ENCODE measurements around the gene ALK. TPM values are rescaled to one million over a fixed set of nuclear protein-coding genes. Genes with fewer than 3 reads are reported as not detected.

ALK gene
- total RNA-seq, 1 donor from 2014 or later = 1.1 TPM

GRCh38 chr2:29272311-29272710, 649.1 kb downstream of the ALK start:
- ATAC-seq (no peak), DNase-seq (no peak)
- Histone ChIP-seq H3K9me3 (no peaks in the 10 kb centered on the region), H3K4me1 (no peaks in the 10 kb centered on the region), H3K36me3 (no peaks in the 10 kb centered on the region), H3K4me3 (no peak overlapping the region), H3K27ac (no peak overlapping the region), H3K27me3 (ENCODE audit: low read depth) (no peaks in the 10 kb centered on the region)
- no peak for TF ChIP-seq CTCF (IDR thresholded peaks at IDR 0.05)
- intact Hi-C loops (cut with DNase I) = no loop called here

GRCh38 chr2:29270701-29271121, 650.7 kb downstream of the ALK start:
- Histone ChIP-seq H3K27ac (no peak overlapping the region), H3K27me3 (ENCODE audit: low read depth) (no peaks in the 10 kb centered on the region), H3K4me3 (no peak overlapping the region), H3K9me3 (no peaks in the 10 kb centered on the region), H3K36me3 (no peaks in the 10 kb centered on the region), H3K4me1 (no peaks in the 10 kb centered on the region)
- no peak for TF ChIP-seq CTCF (IDR thresholded peaks at IDR 0.05)
- intact Hi-C loops (cut with DNase I) = no loop called here
- DNase-seq (no peak), ATAC-seq (no peak)

- Histone ChIP-seq H3K36me3 (no peaks in the 10 kb centered on the region), H3K9me3 (no peaks in the 10 kb centered on the region), H3K4me3 (no peak overlapping the region), H3K27ac (no peak overlapping the region), H3K4me1 (no peaks in the 10 kb centered on the region), H3K27me3 (ENCODE audit: low read depth) (no peaks in the 10 kb centered on the region)
- intact Hi-C loops (cut with DNase I) = no loop called here
- no peak for ATAC-seq
- no peak for DNase-seq
- TF ChIP-seq CTCF (IDR thresholded peaks at IDR 0.05) = no peak
Measured at GRCh38 chr2:29269765-29270109, 651.6 kb downstream of the ALK start.

GRCh38 chr2:29269095-29269764, 652.2 kb downstream of the ALK start:
- H3K27me3 ChIP-seq (ENCODE audit: low read depth) = no peaks in the 10 kb centered on the region
- H3K9me3 ChIP-seq = no peaks in the 10 kb centered on the region
- H3K4me3 ChIP-seq = no peak overlapping the region
- intact Hi-C loops (cut with DNase I) = no loop called here
- no peak for TF ChIP-seq CTCF (IDR thresholded peaks at IDR 0.05)
- ATAC-seq (no peak), DNase-seq (no peak)
- no peaks in the 10 kb centered on the region for H3K36me3 ChIP-seq
- no peak overlapping the region for H3K27ac ChIP-seq
- H3K4me1 ChIP-seq = no peaks in the 10 kb centered on the region

GRCh38 chr2:29267720-29268119, 653.7 kb downstream of the ALK start:
- DNase-seq (no peak), ATAC-seq (no peak)
- Histone ChIP-seq H3K27me3 (ENCODE audit: low read depth) (no peaks in the 10 kb centered on the region), H3K4me3 (no peak overlapping the region), H3K9me3 (no peaks in the 10 kb centered on the region), H3K27ac (no peak overlapping the region), H3K36me3 (no peaks in the 10 kb centered on the region), H3K4me1 (no peaks in the 10 kb centered on the region)
- no peak for TF ChIP-seq CTCF (IDR thresholded peaks at IDR 0.05)
- intact Hi-C loops (cut with DNase I) = no loop called here
